ENCODE measurements around the gene PAX7.

PAX7 gene

GRCh38 chr1:18618546-18619466 is 11.8 kb upstream of the PAX7 start:
- no peak for DNase-seq (ENCODE audit: low read depth in 1 of 2, low spot score in 1 of 2)

GRCh38 chr1:18619467-18619835 is 11.2 kb upstream of the PAX7 start:
- DNase-seq (ENCODE audit: low read depth in 1 of 2, low spot score in 1 of 2): no peak

- DNase-seq (ENCODE audit: low read depth in 1 of 2, low spot score in 1 of 2): no peak
Measured at GRCh38 chr1:18628511-18628910, 2.1 kb upstream of the PAX7 start.

- DNase-seq (ENCODE audit: low read depth in 1 of 2, low spot score in 1 of 2): no peak
Measured at GRCh38 chr1:18629659-18630510, 761 bp upstream of the PAX7 start.

GRCh38 chr1:18631496-18632217 is 1.0 kb downstream of the PAX7 start:
- no peak for DNase-seq (ENCODE audit: low read depth in 1 of 2, low spot score in 1 of 2)

GRCh38 chr1:18632218-18632588 is 1.6 kb downstream of the PAX7 start:
- no peak for DNase-seq (ENCODE audit: low read depth in 1 of 2, low spot score in 1 of 2)

- no peak for DNase-seq (ENCODE audit: low read depth in 1 of 2, low spot score in 1 of 2)
Measured at GRCh38 chr1:18632783-18633421, 2.3 kb downstream of the PAX7 start.

GRCh38 chr1:18633422-18634155 is 2.9 kb downstream of the PAX7 start:
- DNase-seq (ENCODE audit: low read depth in 1 of 2, low spot score in 1 of 2): no peak

- no peak for DNase-seq (ENCODE audit: low read depth in 1 of 2, low spot score in 1 of 2)
Measured at GRCh38 chr1:18634276-18634675, 3.6 kb downstream of the PAX7 start.

GRCh38 chr1:18635070-18635577 is 4.5 kb downstream of the PAX7 start:
- no peak for DNase-seq (ENCODE audit: low read depth in 1 of 2, low spot score in 1 of 2)

GRCh38 chr1:18635891-18636595 is 5.4 kb downstream of the PAX7 start:
- no peak for DNase-seq (ENCODE audit: low read depth in 1 of 2, low spot score in 1 of 2)

GRCh38 chr1:18636596-18637508 is 6.2 kb downstream of the PAX7 start:
- DNase-seq (ENCODE audit: low read depth in 1 of 2, low spot score in 1 of 2): no peak

- no peak for DNase-seq (ENCODE audit: low read depth in 1 of 2, low spot score in 1 of 2)
Measured at GRCh38 chr1:18637511-18637960, 6.9 kb downstream of the PAX7 start.

GRCh38 chr1:18637962-18638834 is 7.6 kb downstream of the PAX7 start:
- DNase-seq (ENCODE audit: low read depth in 1 of 2, low spot score in 1 of 2): no peak

- DNase-seq (ENCODE audit: low read depth in 1 of 2, low spot score in 1 of 2): no peak
Measured at GRCh38 chr1:18638835-18639364, 8.3 kb downstream of the PAX7 start.

- no peak for DNase-seq (ENCODE audit: low read depth in 1 of 2, low spot score in 1 of 2)
Measured at GRCh38 chr1:18639368-18640055, 8.9 kb downstream of the PAX7 start.
